GM18951 (cell line): ENCODE results near the gene ASAP3.

Source experiments
- POLR2A ChIP-seq: IDR thresholded peaks from 4 replicates; pipeline ENCODE4 v1.6.1; 2011; ENCODE audit warnings: mild to moderate bottlenecking; ENCODE audit not compliant: insufficient read length, insufficient read depth; ENCODE audit errors: extremely low read depth
- in situ Hi-C: fragments of 300-500 bp; cut with MboI; formaldehyde crosslinking; loops from one replicate; pipeline ENCODE4 v1.12.0; 2022; ENCODE audit warnings: low sequenced_read_pairs, mixed read lengths, inconsistent platforms; ENCODE audit not compliant: unreplicated experiment

Gene ASAP3

DNA sequence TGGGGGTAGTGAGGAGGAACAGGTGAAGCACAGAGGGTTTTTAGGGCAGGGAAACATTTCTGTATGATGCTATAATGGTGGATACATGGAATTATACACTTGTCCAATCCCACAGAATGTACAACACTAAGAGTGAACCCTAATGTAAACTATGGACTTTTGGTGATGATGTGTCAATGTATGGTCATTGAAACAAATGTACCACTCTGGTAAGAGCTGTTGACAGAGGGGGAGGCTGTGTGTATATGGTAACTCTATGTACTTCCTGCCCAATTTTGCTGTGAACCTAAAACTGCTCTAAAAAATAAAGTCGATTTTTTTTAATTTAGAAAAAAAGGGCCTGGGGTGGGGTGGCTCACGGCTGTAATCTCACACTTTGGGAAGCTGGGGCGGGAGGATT, 22.9 kb downstream of the ASAP3 start:
- TF ChIP-seq POLR2A: no peak
- in situ Hi-C loops: no loop called here

- in situ Hi-C loops: no loop called here
- TF ChIP-seq POLR2A: no peak
Observed at GRCh38 chr1:23460519-23460918, 23.5 kb downstream of the ASAP3 start.

DNA sequence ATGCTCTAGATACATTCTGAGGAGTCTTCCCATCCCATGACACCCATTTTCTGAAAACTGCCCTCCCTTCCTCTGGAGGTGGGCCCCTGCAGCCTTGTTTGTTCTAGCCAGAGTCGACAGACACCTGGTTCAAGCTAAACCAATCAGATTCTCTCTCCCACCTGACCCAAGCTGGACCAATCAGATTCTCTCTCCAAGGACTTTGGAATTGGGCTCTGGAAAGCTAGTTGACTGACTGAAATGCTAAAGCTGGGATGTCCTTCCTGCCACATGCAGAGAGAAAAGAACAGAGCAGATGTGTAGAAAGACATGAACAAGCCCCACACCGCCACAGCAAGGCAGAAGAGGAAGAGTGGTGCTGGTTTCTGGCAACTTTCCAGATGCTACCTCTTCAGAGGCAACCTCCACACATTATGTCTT, 24.6 kb downstream of the ASAP3 start:
- in situ Hi-C loops: no loop called here

GRCh38 chr1:23456226-23456625, 27.8 kb downstream of the ASAP3 start:
- TF ChIP-seq POLR2A: no peak
- in situ Hi-C loops: no loop called here

More for the DNA sequence above, 24.6 kb downstream of the ASAP3 start:
- no peak for TF ChIP-seq POLR2A

DNA sequence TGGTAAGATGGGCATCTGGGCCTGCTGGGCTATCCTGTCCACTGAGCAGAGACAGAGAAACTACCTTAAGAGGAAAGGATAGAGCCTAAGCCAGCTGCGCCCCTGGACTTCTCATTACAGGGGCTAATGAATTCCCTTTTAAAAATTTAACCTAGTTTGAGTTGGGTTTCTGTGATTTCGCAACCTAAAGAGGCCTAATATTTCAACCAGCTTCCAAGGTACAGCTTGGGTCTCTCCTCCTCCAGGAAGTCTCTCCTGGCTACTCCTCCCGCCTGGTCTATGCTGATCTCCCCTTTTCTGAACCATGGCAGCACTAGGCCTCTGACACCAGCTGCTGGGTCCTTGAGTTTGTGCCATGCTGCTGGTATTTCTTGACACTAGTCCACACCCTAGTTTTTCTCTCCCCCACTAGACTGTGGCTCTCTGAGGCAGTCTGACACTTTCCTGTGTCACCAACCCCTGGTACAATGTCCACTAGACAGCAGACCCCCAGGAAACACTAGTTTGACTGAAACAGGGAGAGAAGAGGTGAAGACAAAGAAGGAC, 30.5 kb downstream of the ASAP3 start:
- TF ChIP-seq POLR2A: no peak
- in situ Hi-C loops: no loop called here

DNA sequence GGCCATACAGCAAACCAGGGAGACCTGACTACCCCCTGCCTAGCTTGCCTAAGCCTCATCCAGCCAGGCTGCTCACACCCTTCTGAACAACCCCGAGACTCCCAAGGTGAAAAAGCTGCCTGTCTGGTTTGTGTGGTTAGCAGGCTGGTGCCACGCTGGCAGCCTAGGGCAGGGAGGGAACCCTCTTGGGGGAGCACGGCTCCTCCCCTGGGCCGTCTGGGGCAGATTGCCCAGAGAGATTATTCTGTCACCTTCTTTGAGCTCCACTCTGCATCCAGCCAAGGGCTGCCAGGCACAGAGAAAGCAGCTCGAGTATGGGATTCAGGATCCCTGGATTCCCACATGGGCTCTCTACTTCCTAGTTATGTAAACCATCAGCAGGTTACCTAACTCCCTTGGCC, 32.0 kb downstream of the ASAP3 start:
- in situ Hi-C loops: no loop called here
- TF ChIP-seq POLR2A: no peak

DNA sequence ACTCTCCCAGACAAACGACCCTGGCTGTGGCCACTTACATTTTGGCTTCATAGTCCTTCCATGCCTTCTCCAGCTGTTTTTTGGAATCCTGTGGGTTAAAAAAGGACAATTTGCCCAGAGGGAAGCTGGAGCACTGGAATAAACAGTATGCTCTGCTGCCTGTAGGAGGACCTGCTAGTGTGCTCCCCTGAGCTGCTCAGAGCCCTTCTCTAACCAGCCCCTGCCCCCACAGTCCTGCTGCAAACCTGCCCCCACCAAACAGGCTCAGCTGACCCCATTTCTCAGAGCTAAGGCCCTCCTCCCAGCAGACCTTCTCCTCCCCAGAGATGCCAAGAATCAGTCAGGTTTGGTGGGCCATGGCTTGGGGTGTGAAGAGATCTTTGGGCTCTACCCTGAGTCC, 32.5 kb downstream of the ASAP3 start:
- no peak for TF ChIP-seq POLR2A
- in situ Hi-C loops: no loop called here

DNA sequence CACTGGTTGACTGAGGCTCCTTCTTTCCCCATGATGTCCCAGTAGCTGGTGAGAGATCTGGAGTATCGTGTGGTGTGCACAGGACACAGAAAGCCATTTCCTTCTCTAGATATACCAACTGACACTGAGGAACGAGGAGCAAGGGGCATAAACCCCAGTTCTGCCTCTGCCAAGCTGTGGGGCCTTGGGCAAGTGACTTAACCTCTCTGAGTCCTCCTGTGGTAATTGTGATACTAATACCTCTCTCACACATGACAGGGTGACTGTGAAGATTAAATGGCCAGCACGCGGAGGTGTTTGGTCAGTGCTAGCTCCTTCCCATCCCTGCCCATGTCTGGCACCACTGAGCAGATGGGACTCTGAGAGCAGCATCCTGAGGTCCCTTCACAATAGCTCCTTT, 33.1 kb downstream of the ASAP3 start:
- in situ Hi-C loops: no loop called here
- TF ChIP-seq POLR2A: no peak

DNA sequence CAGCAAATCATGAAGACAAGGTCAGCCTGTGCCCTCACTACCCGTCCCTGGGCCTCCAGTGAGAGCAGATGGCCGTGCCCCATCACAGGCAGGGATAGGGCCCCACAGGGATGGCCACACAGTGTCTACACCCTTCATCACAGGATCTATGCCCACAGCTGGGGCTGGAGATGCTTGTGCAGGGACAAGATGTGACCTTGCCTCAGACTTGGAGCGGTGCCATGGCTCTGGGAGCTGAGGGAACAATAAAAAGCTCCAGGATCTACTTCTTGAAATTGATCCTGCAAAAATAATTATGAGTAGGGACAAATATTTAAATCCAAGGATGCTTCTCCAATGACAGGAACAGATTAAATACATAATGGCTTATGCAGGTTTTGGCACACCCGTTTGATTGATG, 34.0 kb downstream of the ASAP3 start:
- in situ Hi-C loops: no loop called here
- no peak for TF ChIP-seq POLR2A

DNA sequence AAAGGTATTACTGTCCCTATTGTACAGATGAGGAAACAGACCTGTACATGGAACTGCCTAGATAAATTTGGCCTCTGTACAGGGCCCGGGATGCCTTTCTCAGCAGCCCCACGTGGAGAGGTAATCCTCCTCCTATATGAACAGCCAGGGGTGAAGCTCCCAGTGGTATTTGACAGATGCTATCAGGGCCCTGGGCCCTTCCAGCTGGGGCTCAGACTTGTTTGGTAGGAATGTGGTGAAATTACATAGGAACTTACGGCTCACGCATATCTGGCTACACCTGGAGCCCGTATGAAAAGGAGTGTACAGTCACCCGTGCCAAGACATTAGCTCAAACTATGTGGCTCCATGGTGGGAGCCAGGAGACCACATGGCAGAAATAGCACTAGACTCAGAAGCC, 34.7 kb downstream of the ASAP3 start:
- in situ Hi-C loops: no loop called here
- no peak for TF ChIP-seq POLR2A

DNA sequence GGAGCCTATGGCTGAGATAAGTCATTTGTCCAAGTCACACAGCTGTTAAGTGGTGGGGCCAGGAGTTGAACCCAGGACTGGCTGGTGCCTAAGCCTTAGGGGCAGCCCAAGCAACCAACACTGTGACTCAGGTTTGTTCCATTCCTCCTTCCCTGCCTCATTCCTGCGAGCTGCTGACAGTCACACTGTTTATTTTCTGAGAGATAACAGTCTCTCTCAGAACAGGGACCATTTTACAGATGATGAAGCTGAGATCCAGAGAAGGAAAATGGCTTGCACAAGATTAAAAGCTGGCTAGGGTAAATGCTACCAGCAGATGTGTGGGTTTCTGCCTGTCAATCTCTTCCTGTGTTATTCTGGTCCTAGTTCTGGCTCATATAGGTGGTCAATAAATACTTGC, 35.1 kb downstream of the ASAP3 start:
- in situ Hi-C loops: no loop called here
- TF ChIP-seq POLR2A: no peak

DNA sequence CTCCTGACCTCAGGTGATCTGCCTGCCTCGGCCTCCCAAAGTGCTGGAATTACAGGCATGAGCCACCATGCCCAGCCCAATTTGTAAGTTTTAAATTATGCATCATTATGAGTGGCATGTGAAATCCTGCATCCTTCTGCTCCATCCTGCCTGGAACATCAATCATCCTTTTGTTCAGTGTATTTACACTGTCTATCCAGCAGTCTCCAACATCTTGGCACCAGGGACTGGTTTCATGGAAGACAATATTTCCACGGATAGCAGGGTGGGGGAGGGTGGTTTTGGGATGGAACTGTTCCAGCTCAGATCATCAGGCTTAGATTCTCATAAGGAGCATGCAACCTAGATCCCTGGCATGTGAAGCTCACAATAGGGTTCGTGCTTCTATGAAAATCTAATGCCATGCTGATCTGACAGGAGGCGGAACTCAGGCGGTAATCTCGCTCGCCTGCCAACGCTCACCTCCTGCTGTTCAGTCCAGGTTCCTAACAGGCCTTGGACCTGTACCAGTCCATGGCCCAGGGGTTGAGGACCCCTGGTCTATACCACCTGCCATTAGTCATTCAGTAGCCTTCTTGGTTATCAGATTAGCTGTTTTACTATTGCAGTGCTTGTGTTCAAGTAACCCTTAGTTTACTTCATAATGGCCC, 37.2 kb downstream of the ASAP3 start:
- in situ Hi-C loops: no loop called here
- no peak for TF ChIP-seq POLR2A

GRCh38 chr1:23444596-23445390, 39.2 kb downstream of the ASAP3 start:
- no peak for TF ChIP-seq POLR2A
- in situ Hi-C loops: no loop called here

GRCh38 chr1:23444104-23444533, 39.9 kb downstream of the ASAP3 start:
- in situ Hi-C loops: no loop called here
- TF ChIP-seq POLR2A: no peak

DNA sequence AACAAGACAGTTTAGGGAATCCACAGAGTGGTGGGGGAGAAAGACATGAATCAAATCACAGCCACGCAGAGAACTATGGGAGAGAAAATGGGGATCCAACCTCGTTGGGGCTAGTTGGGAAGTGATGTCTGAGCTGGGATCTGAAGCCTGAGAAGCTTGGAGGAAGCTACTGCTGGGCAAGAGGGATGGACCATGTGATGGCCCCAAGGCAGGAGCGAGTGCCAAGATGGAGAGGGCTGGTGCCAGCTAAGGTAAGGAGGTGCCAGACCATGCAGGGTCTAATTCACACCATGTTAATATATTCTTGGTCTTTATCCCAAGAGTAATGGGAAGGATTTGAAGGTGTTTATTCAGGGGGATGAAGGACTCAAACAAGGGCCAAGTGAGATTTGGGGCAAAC, 41.2 kb downstream of the ASAP3 start:
- in situ Hi-C loops: no loop called here
- TF ChIP-seq POLR2A: no peak
